ENCODE data around the gene KMT5C.

KMT5C gene

DNA sequence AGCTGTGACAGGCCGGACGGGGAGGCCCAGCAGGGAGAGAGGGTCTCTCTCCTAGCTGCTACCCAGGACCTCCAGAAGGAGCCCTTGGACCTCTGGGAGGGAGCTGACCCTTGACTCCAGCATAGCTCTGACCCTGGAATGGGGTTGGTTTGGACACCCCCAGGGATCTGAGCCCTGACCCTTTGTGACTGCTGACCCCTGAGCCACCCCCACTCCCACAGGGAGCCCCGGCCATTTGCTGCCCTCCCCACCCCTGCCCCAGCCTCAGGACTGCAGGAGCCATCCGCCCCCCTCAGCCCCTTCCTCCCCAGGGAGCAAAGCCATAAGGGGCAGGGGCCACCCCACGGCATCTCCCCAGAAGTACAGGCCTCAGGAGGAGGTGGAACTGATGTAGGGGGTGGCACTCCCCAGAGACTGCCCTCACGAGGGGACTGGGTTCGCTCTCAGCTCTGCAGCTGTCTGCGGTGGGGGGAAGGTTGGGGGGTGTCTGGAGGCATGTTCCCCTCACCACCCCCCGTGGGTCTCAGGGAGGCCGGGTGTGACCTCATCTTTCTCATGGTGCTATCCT, 7.8 kb downstream of the KMT5C start:
- DNase-seq (ENCODE audit: low spot score), result peak; percentile 2

DNA sequence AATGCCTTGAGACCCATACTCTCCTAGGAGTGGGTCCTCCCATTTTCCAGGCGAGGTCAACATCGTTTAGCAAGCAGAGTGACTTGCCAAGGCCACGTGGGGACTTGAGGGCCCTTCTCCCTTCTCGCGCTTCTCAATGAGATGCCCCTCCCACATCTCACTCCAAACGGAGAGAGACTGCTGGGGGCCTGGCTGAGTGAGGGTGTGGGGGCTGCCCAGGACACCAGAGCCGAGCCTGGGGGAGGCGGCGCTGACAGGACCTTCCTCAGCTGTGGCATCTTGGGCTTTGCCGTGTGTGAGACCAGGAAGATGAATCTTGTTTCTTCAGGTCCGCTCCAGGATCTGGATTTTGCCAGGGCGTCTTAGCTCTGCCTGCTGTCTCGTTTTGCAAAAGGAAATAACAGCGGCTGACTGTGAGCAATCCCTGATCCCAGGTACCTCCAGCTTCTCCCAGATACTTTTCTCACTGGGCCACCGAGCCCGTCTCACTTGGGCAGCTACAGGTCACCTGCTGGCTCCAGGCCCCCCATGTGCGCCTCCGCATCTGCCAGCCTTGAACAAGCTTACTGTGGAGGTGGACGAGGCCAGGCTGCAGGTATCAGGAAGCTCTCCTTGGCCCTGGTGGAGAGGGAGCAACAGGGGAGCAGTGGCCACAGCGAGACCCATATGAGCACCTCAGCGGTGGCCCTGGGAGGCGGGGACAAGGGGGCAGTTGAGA, 8.8 kb downstream of the KMT5C start:
- peak; percentile 14 for DNase-seq (ENCODE audit: low spot score)

DNA sequence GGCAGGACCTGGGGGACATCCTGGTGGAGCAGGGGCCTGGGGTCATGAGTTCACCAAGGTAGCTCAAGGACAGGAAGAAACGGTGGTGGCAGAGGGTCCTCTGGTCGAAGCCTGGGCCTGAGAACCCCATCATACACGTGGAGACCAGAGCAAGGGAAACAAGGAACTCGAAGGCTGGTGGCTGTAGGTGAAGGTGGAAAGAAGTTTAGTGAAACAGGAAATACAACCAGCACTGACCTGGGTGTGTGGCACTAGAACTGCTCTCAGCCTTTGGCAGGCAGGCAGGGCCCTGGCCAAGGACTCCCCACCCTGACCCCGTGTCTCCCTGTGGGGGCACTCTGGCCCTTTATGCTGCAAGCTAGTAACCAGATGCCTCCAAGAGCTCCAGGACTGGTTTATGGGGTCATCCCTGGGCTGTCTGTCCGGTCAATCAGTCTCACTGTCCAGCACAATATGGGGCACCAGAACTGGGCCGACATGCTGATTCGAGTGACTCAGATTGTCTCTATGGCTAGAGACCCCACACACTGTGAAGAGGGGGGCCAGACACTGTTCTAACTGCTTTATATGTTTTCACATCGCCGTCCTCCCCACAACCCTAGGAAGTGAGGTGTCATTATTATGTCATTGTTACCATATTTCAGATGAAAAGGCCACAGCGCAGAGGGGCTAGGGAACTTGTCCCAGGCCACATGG, 11.1 kb downstream of the KMT5C start:
- DNase-seq (ENCODE audit: low spot score), result no peak

GRCh38 chr19:55352040-55352439, 12.4 kb downstream of the KMT5C start:
- no peak for DNase-seq (ENCODE audit: low spot score)

GRCh38 chr19:55352549-55353145, 13.0 kb downstream of the KMT5C start:
- no peak for DNase-seq (ENCODE audit: low spot score)

GRCh38 chr19:55353356-55353802, 13.7 kb downstream of the KMT5C start:
- no peak for DNase-seq (ENCODE audit: low spot score)

DNA sequence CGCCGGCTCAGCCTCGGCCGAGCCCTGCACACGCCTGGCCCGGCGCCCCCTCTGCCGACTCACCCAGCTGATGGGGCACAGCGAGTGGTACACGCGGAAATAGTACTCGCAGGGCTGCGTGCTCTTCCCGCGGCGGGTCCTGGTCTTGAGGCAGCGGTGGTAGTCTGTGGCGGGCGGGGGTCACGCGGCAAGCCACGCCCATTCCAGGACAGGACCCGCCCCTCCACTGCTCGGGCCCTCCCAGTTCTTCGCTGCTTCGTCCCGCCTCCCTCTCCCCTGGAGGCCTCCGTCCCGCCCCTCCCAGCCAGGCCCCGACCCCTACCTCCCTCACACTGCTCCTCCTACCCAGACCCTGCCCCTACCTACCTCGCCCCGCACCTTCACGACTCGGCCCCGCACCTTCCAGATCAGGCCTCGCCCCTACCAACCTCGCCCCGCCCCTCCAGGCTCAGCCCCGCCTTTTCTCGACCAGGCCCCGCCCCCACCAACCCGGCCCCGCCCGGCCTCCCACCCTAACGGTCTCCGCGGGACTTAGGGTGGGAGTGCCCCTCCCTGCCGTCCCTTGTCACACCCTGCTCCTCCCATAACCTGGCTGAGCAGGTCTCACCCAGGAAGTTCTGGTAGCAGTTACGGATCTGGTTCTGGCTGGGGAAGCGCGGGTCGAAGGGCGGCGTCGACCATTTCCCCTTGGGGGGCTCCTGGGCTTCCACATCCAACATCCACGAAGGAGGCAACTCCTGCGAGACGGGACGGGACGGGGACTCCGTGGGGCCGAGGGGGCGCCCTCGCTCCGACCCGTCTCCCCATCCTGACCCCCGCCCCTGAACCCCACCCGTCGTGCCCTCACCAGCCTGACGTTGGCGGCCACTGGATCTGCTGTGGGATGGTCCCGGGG, 14.4 kb downstream of the KMT5C start:
- DNase-seq (ENCODE audit: low spot score), result peak; percentile 93

DNA sequence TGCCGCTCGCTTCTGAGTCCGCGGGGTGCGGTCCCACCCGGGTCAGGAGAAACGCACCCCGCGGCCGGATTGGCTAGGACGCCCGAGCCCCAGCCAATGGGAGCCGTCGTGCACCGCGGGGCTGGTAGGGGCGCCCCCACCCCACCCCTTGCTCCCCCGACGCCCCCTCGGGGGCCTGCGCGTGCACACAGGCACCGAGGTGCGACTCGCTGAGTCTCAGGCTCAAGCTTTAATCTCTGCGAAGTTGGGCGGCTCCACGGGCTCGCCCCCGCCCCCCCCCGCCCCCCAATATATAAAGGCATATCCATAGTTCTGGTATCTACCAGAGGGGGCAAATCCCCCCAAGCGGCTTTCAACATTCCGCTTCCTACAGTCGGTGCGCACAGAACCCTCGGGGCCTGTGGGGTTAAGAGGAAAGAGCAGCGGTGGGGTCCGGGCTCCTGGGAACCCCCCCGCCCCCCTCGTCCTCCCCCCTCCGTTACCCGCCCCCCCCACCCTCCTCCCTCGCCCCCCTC, 15.1 kb downstream of the KMT5C start, which contains the start of gene COX6B2:
Gene COX6B2, minus strand, starts transcription at position 22 of the 515 bp plus-strand sequence. CDS start 198 bp downstream, outside the sequence.
- peak; percentile 70 for DNase-seq (ENCODE audit: low spot score)

DNA sequence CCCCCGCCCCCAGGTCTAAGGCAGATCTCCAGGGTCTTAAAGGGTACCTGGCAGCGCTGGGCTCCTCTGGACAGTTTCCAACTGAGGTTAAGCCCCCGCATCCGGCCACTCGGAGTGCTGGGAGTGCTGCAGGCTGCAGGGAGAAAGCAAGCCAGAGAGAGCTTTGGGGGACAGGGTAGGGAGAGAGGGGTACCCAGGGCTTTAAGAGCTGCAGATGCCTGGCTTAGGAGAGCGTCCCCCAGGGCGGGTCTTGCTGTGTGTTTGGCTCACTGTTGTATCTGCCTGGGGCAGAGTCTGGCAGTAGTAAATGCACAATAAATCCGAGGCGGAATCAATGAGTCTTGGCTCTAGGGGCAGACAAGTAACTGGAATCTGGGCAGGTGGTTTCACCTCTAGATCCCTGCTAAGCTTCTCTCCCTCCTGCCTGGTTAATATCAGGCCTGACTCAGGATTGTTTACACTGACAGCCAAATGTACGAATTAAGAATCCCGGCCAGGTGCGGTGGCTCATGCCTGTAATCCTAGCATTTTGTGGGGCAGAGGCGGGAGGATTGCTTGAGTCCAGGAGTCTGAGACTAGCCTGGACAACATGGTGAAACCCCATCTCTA, 15.6 kb downstream of the KMT5C start:
- peak; percentile 59 for DNase-seq (ENCODE audit: low spot score)

GRCh38 chr19:55358493-55358892, 18.8 kb downstream of the KMT5C start:
- no peak for DNase-seq (ENCODE audit: low spot score)

- no peak for DNase-seq (ENCODE audit: low spot score)
These were observed 19.6 kb downstream of the KMT5C start for GRCh38 chr19:55358943-55359908.

- DNase-seq (ENCODE audit: low spot score), result no peak
These were observed 21.2 kb downstream of the KMT5C start for GRCh38 chr19:55360902-55361301.

- no peak for DNase-seq (ENCODE audit: low spot score)
These were observed 22.7 kb downstream of the KMT5C start for GRCh38 chr19:55362174-55362989.

GRCh38 chr19:55362990-55363716, 23.5 kb downstream of the KMT5C start, which contains the start of gene GARIN5B:
Gene GARIN5B (minus strand): TSS chr19:55363260. CDS start chr19:55363066, 194 bp downstream.
- DNase-seq (ENCODE audit: low spot score), result peak; percentile 68

- no peak for DNase-seq (ENCODE audit: low spot score)
These were observed 25.6 kb downstream of the KMT5C start for GRCh38 chr19:55365245-55365644.

DNA sequence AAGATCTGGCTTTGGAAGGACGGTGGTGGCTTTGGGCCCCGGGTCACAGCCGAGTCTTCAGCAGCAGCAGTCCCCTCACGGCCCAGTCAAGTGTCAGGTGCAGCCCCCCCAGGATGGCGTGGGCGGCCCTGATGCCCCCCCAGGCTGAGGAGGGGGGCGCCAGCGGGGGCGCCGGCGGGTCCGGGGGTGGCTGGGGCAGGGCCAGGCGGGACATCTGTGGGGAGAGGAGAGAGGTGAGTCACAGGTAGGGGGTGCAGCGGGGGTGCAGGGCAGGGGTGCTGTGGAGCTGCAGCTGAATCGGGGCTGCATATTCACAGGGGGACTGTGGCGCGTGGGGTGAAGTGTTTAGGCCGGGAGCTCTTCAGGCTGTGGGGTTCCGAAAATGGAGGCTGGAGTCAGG, 26.3 kb downstream of the KMT5C start:
- no peak for DNase-seq (ENCODE audit: low spot score)

GRCh38 chr19:55366790-55367189, 27.1 kb downstream of the KMT5C start:
- DNase-seq (ENCODE audit: low spot score), result no peak

DNA sequence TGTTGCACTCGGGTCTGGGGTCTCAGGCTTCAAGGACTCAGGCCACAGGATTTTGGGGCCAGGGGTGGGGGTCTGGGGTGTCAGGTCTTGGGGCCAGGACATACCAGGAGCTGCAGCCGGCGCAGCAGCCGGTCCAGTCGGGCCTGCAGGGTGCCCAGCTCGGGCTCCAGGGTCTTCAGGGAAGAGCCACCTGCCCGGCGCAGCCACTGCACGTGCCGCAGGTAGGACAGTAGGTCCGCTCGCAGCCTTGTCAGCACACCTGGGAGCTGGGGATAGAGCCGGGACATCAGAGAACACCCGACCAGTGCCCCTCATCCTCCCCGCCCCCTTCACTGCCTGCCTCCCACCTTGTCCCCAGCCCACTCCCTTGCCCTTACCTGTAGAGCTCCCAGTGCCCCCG, 28.4 kb downstream of the KMT5C start:
- no peak for DNase-seq (ENCODE audit: low spot score)

Data from iPS-NIHi11 (cell line).